Muscle of leg (tissue), 11 donors: ENCODE measurements around the gene PNKD. TPM values are rescaled to one million over a fixed set of nuclear protein-coding genes. Genes with fewer than 3 reads are reported as not detected.

ENCODE experiments used
- DNase-seq: peaks from one replicate; pipeline ENCODE4 v3.0.0; 2013
- H3K27ac ChIP-seq: one replicate; pipeline ENCODE4 v1.5.1; 2013; ENCODE audit warnings: mild to moderate bottlenecking, low read length, control low read depth
- H3K27me3 ChIP-seq: one replicate; pipeline ENCODE4 v1.6.1; 2013; ENCODE audit warnings: low read length; ENCODE audit not compliant: control insufficient read depth, insufficient read depth
- H3K36me3 ChIP-seq: one replicate; pipeline ENCODE4 v1.6.1; 2013; ENCODE audit warnings: low read length; ENCODE audit not compliant: control insufficient read depth, insufficient read depth
- H3K4me1 ChIP-seq: one replicate; pipeline ENCODE4 v1.6.1; 2013; ENCODE audit warnings: low read length; ENCODE audit not compliant: control insufficient read depth, insufficient read depth
- H3K4me3 ChIP-seq: one replicate; pipeline ENCODE4 v1.5.1; 2013; ENCODE audit warnings: low read length, control low read depth
- H3K9me3 ChIP-seq: replicated peaks from 2 replicates; pipeline ENCODE4 v1.6.1; 2013; ENCODE audit warnings: low read depth, low read length; ENCODE audit not compliant: control insufficient read depth
- WGBS: methylation state at CpG from one replicate; pipeline ENCODE4 v1.1.5; 2013; ENCODE audit warnings: missing lambda C conversion rate; ENCODE audit not compliant: insufficient coverage; 5-methylcytosine and 5-hydroxymethylcytosine counted together
- polyA plus RNA-seq, 8 donors: library from polyadenylated mRNA; unstranded; fragments of 120-200 nt; gene quantifications; one replicate each; pipeline versions ENCODE4 v1.2.1 to v1.2.3, GENCODE V29; 2013; ENCODE audit warnings: inconsistent platforms in 1 of 8, low replicate concordance in 1 of 8; ENCODE audit not compliant: insufficient read length in 8 of 8, insufficient read depth in 1 of 8
- total RNA-seq: library from RNA; stranded (reverse); fragments of 120-200 nt; gene quantifications from one replicate; pipeline ENCODE4 v1.2.4, GENCODE V29; 2013

PNKD gene
- total and polyA plus RNA-seq, 9 donors, result 46.4 to 61.8 (median 50.7) TPM

DNA sequence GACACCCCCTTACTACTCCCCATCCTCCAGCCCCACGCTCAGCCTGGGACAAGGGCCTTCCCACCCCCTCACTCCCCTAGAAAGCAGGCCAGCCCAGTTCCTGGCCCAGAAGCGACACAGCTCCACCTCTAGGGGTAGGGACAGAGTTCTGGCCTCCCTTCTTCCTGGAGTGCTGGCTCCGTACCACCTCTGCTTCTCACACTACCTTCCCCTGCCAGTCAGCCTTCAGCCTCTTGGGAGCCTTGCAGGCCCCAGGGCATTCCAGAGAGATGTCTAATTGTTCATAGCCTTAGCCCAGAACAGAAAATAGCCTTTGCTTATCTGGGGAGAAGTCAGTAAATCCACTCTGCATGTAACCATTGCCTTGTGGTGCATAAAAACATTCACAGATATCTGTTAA is 73.3 kb downstream of the PNKD start:
- WGBS, result 76% methylated on average over 2 of the region's 3 CpGs
- Histone ChIP-seq H3K27me3 (no peaks in the 10 kb centered on the region), H3K4me3 (no peak overlapping the region), H3K4me1 (peaks cover 3% of the 10 kb centered on the region), H3K36me3 (no peaks in the 10 kb centered on the region), H3K27ac (no peak overlapping the region), H3K9me3 (no peaks in the 10 kb centered on the region)
- no peak for DNase-seq

DNA sequence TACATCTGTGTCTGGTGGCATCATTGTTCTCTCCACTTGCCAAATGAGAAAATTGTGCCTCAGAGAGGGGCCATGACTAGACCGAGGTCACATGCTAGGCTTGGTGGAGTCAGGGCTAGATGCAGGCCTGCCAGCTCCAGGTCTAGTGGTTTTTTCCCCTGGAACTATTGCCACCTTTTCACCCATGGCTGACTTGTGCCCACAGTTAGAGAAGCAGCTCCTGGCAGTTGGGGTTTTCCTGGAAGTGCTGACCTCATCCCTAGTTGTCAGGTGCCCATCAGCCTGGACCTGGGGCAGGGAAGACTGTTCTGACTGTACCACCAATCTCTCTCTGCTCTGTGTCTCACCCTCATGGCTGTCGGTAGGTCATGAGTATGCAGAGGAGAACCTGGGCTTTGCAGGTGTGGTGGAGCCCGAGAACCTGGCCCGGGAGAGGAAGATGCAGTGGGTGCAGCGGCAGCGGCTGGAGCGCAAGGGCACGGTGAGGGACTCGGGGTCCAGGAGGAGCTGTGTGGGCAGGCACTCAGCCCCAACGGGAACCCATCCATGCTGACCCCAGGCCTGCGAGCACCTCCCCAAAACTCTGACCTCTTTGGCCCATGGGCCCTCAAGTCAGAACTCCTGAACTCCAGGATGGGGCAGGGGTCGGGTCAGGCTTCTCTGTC is 73.9 kb downstream of the PNKD start:
- WGBS, result 97% methylated on average over 11 of the region's 12 CpGs
- Histone ChIP-seq H3K4me3 (no peak overlapping the region), H3K4me1 (peaks cover 3% of the 10 kb centered on the region), H3K27me3 (no peaks in the 10 kb centered on the region), H3K27ac (no peak overlapping the region), H3K9me3 (no peaks in the 10 kb centered on the region), H3K36me3 (no peaks in the 10 kb centered on the region)
- DNase-seq, result no peak

DNA sequence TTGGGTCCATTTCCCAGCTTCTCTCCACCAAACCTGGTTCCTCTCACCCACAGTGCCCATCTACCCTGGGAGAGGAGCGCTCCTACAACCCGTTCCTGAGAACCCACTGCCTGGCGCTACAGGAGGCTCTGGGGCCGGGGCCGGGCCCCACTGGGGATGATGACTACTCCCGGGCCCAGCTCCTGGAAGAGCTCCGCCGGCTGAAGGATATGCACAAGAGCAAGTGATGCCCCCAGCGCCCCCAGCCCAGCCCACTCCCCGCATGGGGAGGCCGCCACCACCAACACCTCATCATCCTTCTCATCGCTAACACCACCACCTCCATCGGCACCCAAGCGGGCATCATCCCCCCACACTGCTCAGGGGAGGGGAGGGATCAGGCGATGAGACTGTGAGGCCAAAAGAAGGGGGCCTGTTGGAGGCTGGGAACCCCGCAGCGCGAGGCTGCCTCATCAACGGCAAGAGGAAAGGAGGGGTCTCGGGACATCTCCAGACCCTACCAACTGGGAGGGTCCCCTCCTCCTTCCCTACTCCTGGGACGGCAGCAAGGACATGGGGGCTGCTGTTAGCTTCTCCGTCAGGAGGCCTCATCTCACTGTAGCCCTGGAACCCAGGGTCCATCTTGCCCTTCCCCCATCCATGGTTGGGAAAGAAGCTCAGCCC is 74.6 kb downstream of the PNKD start:
- Histone ChIP-seq H3K27me3 (no peaks in the 10 kb centered on the region), H3K4me1 (peaks cover 3% of the 10 kb centered on the region), H3K27ac (no peak overlapping the region), H3K4me3 (no peak overlapping the region), H3K36me3 (no peaks in the 10 kb centered on the region), H3K9me3 (no peaks in the 10 kb centered on the region)
- WGBS, result 84% methylated on average over 11 of the region's 22 CpGs
- no peak for DNase-seq

DNA sequence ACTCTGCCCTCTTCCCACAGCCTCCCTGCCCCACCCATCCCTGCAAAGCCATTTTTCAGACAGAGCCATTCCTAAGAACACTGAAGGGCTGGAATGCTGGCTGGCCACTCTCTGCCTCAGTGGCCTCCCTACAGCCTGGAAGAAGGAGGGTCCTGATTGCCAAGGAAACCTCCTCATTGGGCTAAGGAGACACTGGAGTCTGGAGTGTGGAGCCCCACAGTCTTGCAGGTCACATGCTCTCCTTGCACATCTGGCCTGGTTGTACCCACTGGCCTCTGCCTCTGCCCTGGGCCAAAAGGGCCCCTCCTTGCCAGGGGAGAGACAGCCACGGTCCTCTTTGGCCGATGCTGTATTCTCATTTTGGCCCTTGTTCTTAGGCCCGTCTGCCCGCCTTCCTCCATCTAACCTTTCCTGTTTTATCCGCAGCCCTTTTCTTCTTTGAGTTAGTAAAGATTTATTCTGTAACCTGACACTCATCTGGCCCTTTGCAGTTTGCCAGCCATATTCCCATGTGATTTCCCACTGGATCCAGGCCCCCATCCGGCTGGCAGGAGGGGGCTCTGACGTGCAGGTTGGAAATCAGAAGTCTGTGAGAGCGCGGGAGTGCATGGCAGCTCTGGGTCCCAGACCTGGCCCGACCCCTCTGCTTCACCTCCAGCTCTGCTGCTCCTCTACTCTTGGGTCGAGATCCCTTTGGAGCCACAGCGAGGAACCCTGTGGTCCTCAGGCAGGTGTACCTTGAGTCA is 75.3 kb downstream of the PNKD start:
- Histone ChIP-seq H3K4me3 (no peak overlapping the region), H3K27me3 (no peaks in the 10 kb centered on the region)
- 65% methylated on average over 7 of the region's 12 CpGs for WGBS

DNA sequence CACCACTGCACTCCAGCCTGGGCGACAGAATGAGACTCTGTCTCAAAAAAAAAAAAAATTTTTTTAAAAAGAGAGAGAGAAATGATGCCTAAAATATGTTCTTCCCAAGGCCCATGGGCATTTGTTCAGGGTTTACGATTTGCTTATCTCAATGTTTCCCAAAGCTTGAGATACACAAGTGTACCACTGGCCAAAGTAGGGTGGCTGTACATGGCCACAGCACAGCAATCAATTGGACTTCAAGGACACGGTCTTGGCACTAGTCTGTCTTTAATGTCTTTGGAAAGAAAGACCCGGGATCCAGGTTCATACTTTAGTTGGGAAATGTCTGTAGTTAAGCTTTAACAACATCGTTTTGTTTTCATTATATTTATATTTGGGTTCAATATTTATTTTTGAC is 76.9 kb downstream of the PNKD start:
- DNase-seq, result no peak
- Histone ChIP-seq H3K4me3 (no peak overlapping the region), H3K36me3 (no peaks in the 10 kb centered on the region), H3K27ac (no peak overlapping the region), H3K4me1 (peaks cover 3% of the 10 kb centered on the region), H3K9me3 (peaks cover 2% of the 10 kb centered on the region), H3K27me3 (no peaks in the 10 kb centered on the region)
- WGBS, result 89% methylated on average over 2 of the region's 5 CpGs

More for the DNA sequence above, 75.3 kb downstream of the PNKD start:
- H3K36me3 ChIP-seq, result no peaks in the 10 kb centered on the region
- H3K27ac ChIP-seq, result no peak overlapping the region
- H3K9me3 ChIP-seq, result no peaks in the 10 kb centered on the region
- no peak for DNase-seq
- peaks cover 3% of the 10 kb centered on the region for H3K4me1 ChIP-seq

DNA sequence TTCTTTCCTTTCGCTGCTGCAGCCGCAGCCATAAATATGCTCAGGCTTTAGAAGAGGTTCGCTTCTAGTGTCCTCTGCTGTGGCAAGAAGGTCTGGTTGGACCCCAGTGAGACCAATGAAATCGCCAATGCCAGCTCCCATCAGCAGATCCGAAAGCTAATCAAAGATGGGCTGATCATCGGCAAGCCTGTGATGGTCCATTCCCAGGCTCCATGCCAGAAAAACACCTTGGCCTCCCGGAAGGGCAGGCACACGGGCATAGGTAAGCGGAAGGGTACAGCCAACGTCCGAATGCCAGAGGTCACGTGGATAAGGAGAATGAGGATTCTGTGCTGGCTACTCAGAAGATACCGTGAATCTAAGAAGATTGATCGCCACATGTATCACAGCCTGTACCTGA is 83.7 kb downstream of the PNKD start:
- 95% methylated on average over 14 of the region's 14 CpGs for WGBS
- Histone ChIP-seq H3K9me3 (peaks cover 2% of the 10 kb centered on the region), H3K27ac (no peak overlapping the region), H3K4me3 (no peak overlapping the region), H3K27me3 (no peaks in the 10 kb centered on the region), H3K36me3 (no peaks in the 10 kb centered on the region), H3K4me1 (peaks cover 6% of the 10 kb centered on the region)
- DNase-seq, result no peak

DNA sequence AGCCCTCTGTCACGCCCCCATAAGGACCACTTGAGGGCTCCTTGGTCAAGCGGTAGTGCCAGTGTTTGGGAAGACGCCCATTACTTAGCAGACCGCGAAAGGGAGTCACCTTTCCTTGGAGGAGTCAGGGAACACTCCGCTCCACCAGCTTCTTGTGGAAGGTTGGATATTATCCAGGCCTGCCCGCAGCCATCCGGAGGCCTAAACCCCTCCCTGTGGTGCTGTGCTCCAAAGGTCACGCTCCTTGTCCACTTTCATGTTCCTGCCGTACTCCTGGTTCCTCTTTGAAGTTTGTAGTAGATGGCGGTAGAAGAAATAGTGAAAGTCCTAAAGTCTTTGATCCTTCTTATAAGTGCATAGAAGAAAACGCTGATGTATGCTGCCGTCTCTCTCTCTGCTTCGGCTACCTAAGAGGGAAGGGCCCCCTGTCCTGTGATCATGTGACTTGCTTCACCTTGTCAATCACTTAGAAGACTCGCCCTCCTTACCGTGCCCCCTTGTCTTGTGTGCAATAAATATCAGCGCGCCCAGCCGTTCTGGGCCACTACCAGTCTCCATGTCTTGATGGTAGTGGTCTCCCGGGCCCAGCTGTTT is 84.6 kb downstream of the PNKD start:
- WGBS, result 64% methylated on average over 13 of the region's 20 CpGs
- Histone ChIP-seq H3K4me3 (no peak overlapping the region), H3K36me3 (no peaks in the 10 kb centered on the region), H3K4me1 (peaks cover 6% of the 10 kb centered on the region), H3K27ac (no peak overlapping the region), H3K27me3 (no peaks in the 10 kb centered on the region), H3K9me3 (peaks cover 2% of the 10 kb centered on the region)
- no peak for DNase-seq

DNA sequence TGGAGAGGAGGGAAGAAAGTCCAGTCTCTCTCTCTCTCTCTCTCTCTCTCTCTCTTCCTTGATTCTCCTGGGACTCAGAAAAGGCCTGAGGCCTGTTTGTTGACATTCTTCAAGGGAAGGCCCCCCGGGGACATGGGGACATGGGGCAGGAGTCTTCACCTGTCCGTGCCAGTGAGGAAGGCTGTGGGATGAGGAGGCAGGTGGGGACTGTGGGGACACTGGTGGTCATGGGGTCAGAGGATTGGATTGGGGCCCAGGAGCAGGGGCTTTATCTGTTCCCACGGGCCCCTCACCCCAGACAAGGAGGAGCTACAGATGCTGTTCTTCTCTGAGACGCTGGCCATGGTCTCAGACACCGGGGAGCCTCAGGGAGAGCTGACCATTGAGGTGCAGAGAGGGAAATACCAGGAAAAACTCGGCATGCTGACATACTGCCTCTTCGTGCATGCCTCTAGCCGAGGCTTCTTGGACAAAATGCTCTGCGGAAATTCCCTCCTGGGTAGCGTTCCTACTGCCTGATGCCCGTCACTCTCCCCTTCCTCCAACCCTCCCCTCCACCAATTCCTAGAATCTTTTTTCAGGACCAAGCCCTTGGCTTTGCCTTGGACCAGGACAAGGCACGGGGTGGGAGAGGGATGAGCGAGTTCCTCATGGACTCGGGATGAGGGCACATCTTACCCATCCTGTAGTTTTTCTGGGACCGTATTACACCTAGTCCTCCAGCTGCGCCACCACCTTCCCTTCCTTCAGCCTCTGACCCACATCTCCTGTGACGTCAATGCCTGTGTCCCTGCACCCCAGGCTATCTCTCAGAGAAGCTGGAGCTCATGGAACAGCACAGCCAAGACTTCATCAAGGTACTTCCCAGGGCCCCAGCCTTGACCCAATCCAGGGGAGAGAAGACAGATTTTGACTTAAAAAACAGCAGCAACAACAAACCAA is 87.2 kb downstream of the PNKD start:
- no peak overlapping the region for H3K4me3 ChIP-seq
- H3K27me3 ChIP-seq, result no peaks in the 10 kb centered on the region
- peaks cover 6% of the 10 kb centered on the region for H3K4me1 ChIP-seq
- no peak overlapping the region for H3K27ac ChIP-seq
- no peak for DNase-seq
- 57% methylated on average over 15 of the region's 17 CpGs for WGBS
- no peaks in the 10 kb centered on the region for H3K9me3 ChIP-seq
- no peaks in the 10 kb centered on the region for H3K36me3 ChIP-seq

DNA sequence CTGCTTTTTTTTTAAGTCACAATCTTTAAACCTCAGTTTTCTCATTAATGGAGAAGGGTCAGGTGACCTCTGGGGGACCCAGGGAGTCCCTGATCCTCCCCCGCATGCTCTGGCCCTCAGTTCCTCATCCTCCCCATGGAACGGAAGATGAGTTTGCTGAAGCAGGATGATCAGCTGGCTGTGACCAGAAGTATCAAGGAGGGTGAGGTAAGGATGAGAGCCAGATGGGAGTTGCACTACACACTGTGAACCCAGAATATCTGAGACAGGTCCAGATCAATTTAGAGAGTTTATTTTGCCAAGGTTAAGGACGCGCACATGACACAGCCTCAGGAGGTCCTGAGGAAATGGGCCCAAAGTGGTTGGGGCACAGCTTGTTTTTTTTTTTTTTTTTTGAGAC is 90.1 kb downstream of the PNKD start:
- WGBS, result 87% methylated on average over 2 of the region's 4 CpGs

More for the DNA sequence above, 90.1 kb downstream of the PNKD start:
- peak; percentile 58 for DNase-seq
- Histone ChIP-seq H3K4me3 (no peak overlapping the region), H3K36me3 (no peaks in the 10 kb centered on the region), H3K27ac (no peak overlapping the region), H3K27me3 (no peaks in the 10 kb centered on the region), H3K9me3 (no peaks in the 10 kb centered on the region), H3K4me1 (peaks cover 6% of the 10 kb centered on the region)
